GM21515 (cell line): ENCODE measurements around the gene ZNF397.

Source experiments
- ATAC-seq: cut with Tn5 transposase; IDR thresholded peaks from one replicate; pipeline ENCODE4 v1.9.1; 2021; ENCODE audit not compliant: unreplicated experiment

ZNF397 gene

DNA sequence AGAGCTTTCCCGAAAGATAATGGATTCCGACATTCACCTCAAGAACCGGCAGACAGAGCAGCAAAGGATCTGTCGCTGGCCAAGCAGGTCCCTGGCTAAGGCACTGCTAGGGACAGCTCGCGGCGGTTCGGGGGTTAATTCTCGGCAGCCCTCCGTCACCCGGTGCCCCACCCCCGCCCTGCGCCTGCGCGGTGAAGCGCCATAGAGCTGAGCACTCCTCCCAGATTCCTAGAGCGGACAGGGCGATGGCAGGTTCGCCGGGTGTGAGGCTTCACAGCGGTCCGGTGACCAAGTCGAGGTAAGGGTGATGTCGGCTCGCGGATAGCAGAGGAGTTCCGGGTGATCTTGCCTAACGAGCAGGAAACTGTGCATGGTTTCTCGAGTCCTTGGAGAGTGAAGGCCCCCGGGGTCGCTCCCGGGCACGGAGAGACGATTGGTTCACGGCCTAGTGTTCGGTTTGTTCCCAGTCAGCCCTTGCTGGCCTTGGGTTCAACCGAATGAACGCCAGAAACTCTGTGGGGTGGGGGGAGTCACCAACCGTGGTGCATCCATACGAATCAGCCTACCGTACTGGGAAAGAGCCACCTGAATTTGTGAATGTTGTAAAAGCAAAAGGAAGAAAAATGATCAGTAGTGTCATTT, 49.4 kb downstream of the ZNF397 start, which contains the start of gene ZSCAN30:
Gene ZSCAN30, minus strand, starts transcription at position 136 of the 642 bp plus-strand sequence. CDS start 25,877 bp downstream, outside the sequence.
- peak; percentile 93 for ATAC-seq

DNA sequence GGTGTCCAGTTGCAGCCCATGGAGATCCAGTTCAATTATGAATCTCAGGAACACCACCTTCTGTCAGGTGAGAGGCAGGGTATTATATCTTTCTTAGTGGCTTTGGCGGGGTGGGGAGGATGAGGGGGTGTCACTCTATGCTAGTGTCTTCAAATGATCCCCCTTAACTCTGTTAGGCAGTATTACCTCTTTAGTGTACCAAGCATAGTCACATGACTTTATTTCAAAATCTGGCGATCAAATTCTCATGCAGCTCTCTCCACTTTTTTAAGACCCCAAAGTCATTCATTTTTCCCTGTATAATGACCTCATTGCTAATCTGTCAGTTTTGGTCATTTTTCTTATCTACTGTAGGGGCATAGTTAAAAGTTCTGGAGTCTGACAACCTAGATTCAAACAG, 50.3 kb downstream of the ZNF397 start:
- no peak for ATAC-seq

- no peak for ATAC-seq
Observed at GRCh38 chr18:35296060-35296459, 55.2 kb downstream of the ZNF397 start.

GRCh38 chr18:35303610-35304009, 62.8 kb downstream of the ZNF397 start:
- ATAC-seq: no peak

- ATAC-seq: no peak
Observed at GRCh38 chr18:35306588-35307250, 65.9 kb downstream of the ZNF397 start.
